Left renal pelvis (tissue), 4 donors: Measurements from ENCODE around the gene PDE8A. TPM values are rescaled to one million over a fixed set of nuclear protein-coding genes. Genes with fewer than 3 reads are reported as not detected.

Experiments used
- DNase-seq, 4 donors: peaks; one replicate each; pipeline ENCODE4 v3.0.0-alpha.2; 2013; ENCODE audit warnings: low read depth in 4 of 4, low spot score in 3 of 4
- polyA plus RNA-seq, 4 donors: library from polyadenylated mRNA; unstranded; fragments of 120-200 nt; gene quantifications; one replicate each; pipeline ENCODE4 v1.2.1, GENCODE V29; 2013; ENCODE audit not compliant: insufficient read length in 4 of 4

PDE8A gene
- polyA plus RNA-seq, 4 donors, result 38.4 to 59.6 (median 44.0) TPM

GRCh38 chr15:85116925-85117646, 135.4 kb downstream of the PDE8A start:
- DNase-seq, result no peak

GRCh38 chr15:85118173-85118572, 136.5 kb downstream of the PDE8A start:
- no peak for DNase-seq

- DNase-seq, result no peak
These were observed 136.9 kb downstream of the PDE8A start for GRCh38 chr15:85118581-85118980.

GRCh38 chr15:85120351-85121113, 138.9 kb downstream of the PDE8A start:
- DNase-seq, result no peak

- no peak for DNase-seq
These were observed 142.5 kb downstream of the PDE8A start for GRCh38 chr15:85124173-85124572.

GRCh38 chr15:85125056-85125661, 143.5 kb downstream of the PDE8A start:
- DNase-seq, result no peak

- no peak for DNase-seq
These were observed 147.0 kb downstream of the PDE8A start for GRCh38 chr15:85128621-85129020.

GRCh38 chr15:85129881-85130280, 148.2 kb downstream of the PDE8A start:
- no peak for DNase-seq

GRCh38 chr15:85131915-85132314, 150.3 kb downstream of the PDE8A start:
- no peak for DNase-seq

GRCh38 chr15:85133709-85134108, 152.1 kb downstream of the PDE8A start:
- no peak for DNase-seq

GRCh38 chr15:85137489-85138168, 156.0 kb downstream of the PDE8A start:
- no peak for DNase-seq

GRCh38 chr15:85139391-85139790, 157.7 kb downstream of the PDE8A start:
- DNase-seq, result no peak

GRCh38 chr15:85141726-85142125, 160.1 kb downstream of the PDE8A start:
- DNase-seq, result no peak

GRCh38 chr15:85142312-85142711, 160.7 kb downstream of the PDE8A start:
- no peak for DNase-seq

GRCh38 chr15:85149465-85150129, 167.9 kb downstream of the PDE8A start:
- DNase-seq, result no peak

GRCh38 chr15:85150130-85150480, 168.4 kb downstream of the PDE8A start:
- DNase-seq, result no peak

- DNase-seq, result no peak
These were observed 169.5 kb downstream of the PDE8A start for GRCh38 chr15:85151145-85151544.

GRCh38 chr15:85151861-85152260, 170.2 kb downstream of the PDE8A start:
- DNase-seq, result no peak

GRCh38 chr15:85154061-85154460, 172.4 kb downstream of the PDE8A start:
- no peak for DNase-seq

- no peak for DNase-seq
These were observed 173.7 kb downstream of the PDE8A start for GRCh38 chr15:85155360-85155759.

GRCh38 chr15:85155857-85156256, 174.2 kb downstream of the PDE8A start:
- DNase-seq, result no peak
